A549 (cell line): ENCODE measurements around the gene LIN7A. TPM values are rescaled to one million over a fixed set of nuclear protein-coding genes. Genes with fewer than 3 reads are reported as not detected.

ENCODE experiments used
- ATAC-seq, 2 experiments: fragments of 200-7000 bp in 1 of 2; fragments of >200 bp in 1 of 2; cut with Nextera tagmentation in 1 of 2; cut with Tn5 transposase in 1 of 2; 3 replicates each; pipeline versions ENCODE4 v1.8.0 to v1.9.1; 2018 to 2020; ENCODE audit warnings: mild to moderate bottlenecking in 1 of 2, moderate library complexity in 1 of 2
- CTCF ChIA-PET: fragments of 300-600 bp; sonication (Branson Sonifier 250); formaldehyde crosslinking; extraction: SDS; loops from one replicate; lab custom pipeline; 2021; ENCODE audit warnings: antibody characterized with exemption, inconsistent platforms; lab: Yijun Ruan, JAX
- POLR2A ChIA-PET: fragments of 350-600 bp; formaldehyde crosslinking; extraction: SDS; loops from one replicate; lab custom pipeline; 2021; ENCODE audit warnings: antibody characterized with exemption, inconsistent platforms; lab: Yijun Ruan, JAX
- DNase-seq, 2 experiments: peaks; one replicate each; pipeline versions ENCODE4 v3.0.0 to v3.0.0-alpha.2; 2011 to 2016; ENCODE audit warnings: low read depth in 1 of 2, low spot score in 1 of 2
- FAIRE-seq: peaks from 2 replicates; lab custom pipeline; 2011; peaks lifted over from hg19 to GRCh38; lab: Jason Lieb, UNC
- H3K27ac ChIP-seq, 2 experiments: fragments of >200 bp; sonication (Bioruptor Twin); formaldehyde crosslinking; 3 replicates each; pipeline ENCODE4 v1.5.1; 2016 to 2017
- H3K4me1 ChIP-seq: fragments of >200 bp; sonication (Bioruptor Twin); formaldehyde crosslinking; 3 replicates; pipeline ENCODE4 v1.6.1; 2016
- H3K4me2 ChIP-seq: fragments of >200 bp; sonication (Bioruptor Twin); formaldehyde crosslinking; 3 replicates; pipeline ENCODE4 v1.6.1; 2016
- H3K4me3 ChIP-seq: fragments of >200 bp; sonication (Bioruptor Twin); formaldehyde crosslinking; 3 replicates; pipeline ENCODE4 v1.5.1; 2016
- H3K9me3 ChIP-seq: fragments of >200 bp; sonication (Bioruptor Twin); formaldehyde crosslinking; 3 replicates; pipeline ENCODE4 v1.6.1; 2016
- CBX2 ChIP-seq: fragments of 200-600 bp; sonication (generic); IDR thresholded peaks from 2 replicates; pipeline ENCODE4 v1.6.1; 2016; ENCODE audit warnings: low read depth, mild to moderate bottlenecking, borderline replicate concordance
- CBX8 ChIP-seq: fragments of 200-600 bp; sonication (generic); IDR thresholded peaks from 2 replicates; pipeline ENCODE4 v1.6.1; 2016
- E2F6 ChIP-seq: IDR thresholded peaks from 2 replicates; pipeline ENCODE4 v1.6.1; 2012; ENCODE audit warnings: low read depth, borderline replicate concordance
- EHMT2 ChIP-seq: fragments of 200-600 bp; sonication (generic); IDR thresholded peaks from 2 replicates; pipeline ENCODE4 v1.6.1; 2016; ENCODE audit warnings: antibody characterized with exemption, low read depth, mild to moderate bottlenecking, moderate library complexity
- GATA3 ChIP-seq: IDR thresholded peaks from 2 replicates; pipeline ENCODE4 v1.6.1; 2012; ENCODE audit warnings: borderline replicate concordance
- HDAC2 ChIP-seq: fragments of 200-600 bp; sonication (generic); IDR thresholded peaks from 2 replicates; pipeline ENCODE4 v1.6.1; 2016
- HEYL ChIP-seq: fragments of 250-450 bp; sonication (Bioruptor Pico); IDR thresholded peaks from 2 replicates; pipeline ENCODE4 v1.8.0; 2021; ENCODE audit warnings: mild to moderate bottlenecking, moderate library complexity
- JUN ChIP-seq, 2 experiments: fragments of >200 bp; sonication (Bioruptor Twin); formaldehyde crosslinking; IDR thresholded peaks; 2 replicates in 1 of 2; 3 replicates in 1 of 2; pipeline ENCODE4 v1.6.1; 2016 to 2017
- JUNB ChIP-seq: fragments of >200 bp; sonication (Bioruptor Twin); formaldehyde crosslinking; IDR thresholded peaks from 2 replicates; pipeline ENCODE4 v1.6.1; 2016
- KDM1A ChIP-seq: fragments of 200-600 bp; sonication (generic); IDR thresholded peaks from 2 replicates; pipeline ENCODE4 v1.6.1; 2016; ENCODE audit warnings: low read depth, mild to moderate bottlenecking
- MAFK ChIP-seq: fragments of 450-650 bp; IDR thresholded peaks from 2 replicates; pipeline ENCODE4 v1.6.1; 2014; ENCODE audit not compliant: partially characterized antibody
- RAD21 ChIP-seq, 2 experiments: fragments of >200 bp in 1 of 2; sonication (Bioruptor Twin) in 1 of 2; formaldehyde crosslinking in 1 of 2; IDR thresholded peaks in 1 of 2; conservative IDR thresholded peaks in 1 of 2; 2 replicates in 1 of 2; 3 replicates in 1 of 2; pipeline ENCODE4 v1.6.1; 2012 to 2018; ENCODE audit warnings: inconsistent platforms in 1 of 2
- RCOR1 ChIP-seq: fragments of 150-350 bp; IDR thresholded peaks from 2 replicates; pipeline ENCODE4 v1.6.1; 2014; ENCODE audit warnings: antibody characterized with exemption, low read length, low read depth
- REST ChIP-seq: fragments of 200-600 bp; sonication (generic); IDR thresholded peaks from 2 replicates; pipeline ENCODE4 v1.6.1; 2016; ENCODE audit warnings: antibody characterized with exemption, mild to moderate bottlenecking, moderate library complexity
- RFX5 ChIP-seq: fragments of 450-650 bp; IDR thresholded peaks from 2 replicates; pipeline ENCODE4 v1.7.1; 2014; ENCODE audit warnings: antibody characterized with exemption, mild to moderate bottlenecking, moderate library complexity
- RNF2 ChIP-seq: fragments of 200-600 bp; sonication (generic); IDR thresholded peaks from 2 replicates; pipeline ENCODE4 v1.6.1; 2016; ENCODE audit warnings: low read depth, mild to moderate bottlenecking, antibody characterized with exemption, moderate library complexity, borderline replicate concordance
- TFCP2L1 ChIP-seq: fragments of 250-450 bp; sonication (Bioruptor Pico); IDR thresholded peaks from 2 replicates; pipeline ENCODE4 v1.5.0; 2021; ENCODE audit warnings: mild to moderate bottlenecking
- USF2 ChIP-seq: fragments of 450-650 bp; IDR thresholded peaks from 2 replicates; pipeline ENCODE4 v1.6.1; 2014; ENCODE audit warnings: antibody characterized with exemption
- WGBS: methylation state at CpG from one replicate; pipeline ENCODE4 v1.1.6; 2017; ENCODE audit errors: missing lambda C conversion rate; 5-methylcytosine and 5-hydroxymethylcytosine counted together
- polyA plus RNA-seq, 4 experiments: library from polyadenylated mRNA; depleted of rRNA in 3 of 4; stranded (reverse); fragments of >200 nt; fragmentation: RNase III in 1 of 4; extraction: RNeasy Plus Mini Kit Qiagen cat#74134 plus additional on column Dnase treatment in 1 of 4; gene quantifications; 2 replicates in 3 of 4; 3 replicates in 1 of 4; pipeline ENCODE4 v1.2.3, GENCODE V29; 2011 to 2017
- TF ChIP-seq, protein P1 (sequence below): fragments of 250-450 bp; sonication (Bioruptor Pico); IDR thresholded peaks from 2 replicates; pipeline ENCODE4 v1.5.0; 2021; ENCODE audit warnings: mild to moderate bottlenecking, moderate library complexity, borderline replicate concordance

Gene LIN7A
- polyA plus RNA-seq, 2 of the 4 experiments (the other 2 are of a cell fraction): 0.23 to 2.6 TPM

- no peak for FAIRE-seq
- DNase-seq: no peak
- Histone ChIP-seq H3K4me1 (no peaks in the 10 kb centered on the region), H3K4me3 (no peak overlapping the region), H3K9me3 (no peaks in the 10 kb centered on the region), H3K27ac (no peak overlapping the region), H3K4me2 (no peak overlapping the region)
- ATAC-seq: no peak
- ChIA-PET CTCF (no interaction called here), POLR2A (no interaction called here)
- TF ChIP-seq TFCP2L1 (no peak), KDM1A (no peak), HDAC2 (no peak), GATA3 (no peak), MAFK (no peak), E2F6 (no peak), HEYL (no peak), RNF2 (no peak), RCOR1 (no peak)
- 23% methylated on average over 6 of the region's 6 CpGs for WGBS
Measured at GRCh38 chr12:80979816-80980215, 42.1 kb upstream of the LIN7A start.

DNA sequence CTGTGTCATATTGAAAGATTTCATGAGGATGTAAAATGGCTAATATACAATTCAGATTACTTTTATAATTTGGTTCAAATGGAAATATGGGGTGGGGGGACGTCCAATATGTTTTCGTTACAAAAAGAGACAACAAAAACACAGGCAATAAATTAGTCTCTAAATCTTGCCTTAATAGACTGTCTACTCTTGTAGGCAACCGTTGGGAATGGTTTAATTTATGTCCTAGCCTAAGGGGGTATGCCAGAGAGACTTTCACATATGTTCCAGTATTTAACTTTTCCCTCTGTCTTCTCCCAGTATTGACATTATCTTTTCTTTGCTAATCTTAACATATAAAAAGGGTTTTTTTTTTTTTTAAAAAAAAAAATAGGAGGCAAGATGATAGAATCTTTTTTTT is 41.5 kb upstream of the LIN7A start:
- 6% methylated on average over 3 of the region's 3 CpGs for WGBS
- POLR2A ChIA-PET: no interaction called here
- no peak for TF ChIP-seq KDM1A
- TF ChIP-seq, protein P1, sequence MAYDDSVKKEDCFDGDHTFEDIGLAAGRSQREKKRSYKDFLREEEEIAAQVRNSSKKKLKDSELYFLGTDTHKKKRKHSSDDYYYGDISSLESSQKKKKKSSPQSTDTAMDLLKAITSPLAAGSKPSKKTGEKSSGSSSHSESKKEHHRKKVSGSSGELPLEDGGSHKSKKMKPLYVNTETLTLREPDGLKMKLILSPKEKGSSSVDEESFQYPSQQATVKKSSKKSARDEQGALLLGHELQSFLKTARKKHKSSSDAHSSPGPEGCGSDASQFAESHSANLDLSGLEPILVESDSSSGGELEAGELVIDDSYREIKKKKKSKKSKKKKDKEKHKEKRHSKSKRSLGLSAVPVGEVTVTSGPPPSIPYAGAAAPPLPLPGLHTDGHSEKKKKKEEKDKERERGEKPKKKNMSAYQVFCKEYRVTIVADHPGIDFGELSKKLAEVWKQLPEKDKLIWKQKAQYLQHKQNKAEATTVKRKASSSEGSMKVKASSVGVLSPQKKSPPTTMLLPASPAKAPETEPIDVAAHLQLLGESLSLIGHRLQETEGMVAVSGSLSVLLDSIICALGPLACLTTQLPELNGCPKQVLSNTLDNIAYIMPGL (CRISPR knock-in tag): no peak
- no peak for TF ChIP-seq HDAC2
- TF ChIP-seq CBX8: no peak
- TF ChIP-seq JUN (IDR thresholded peaks at IDR 0.05): no peak
- no peak for TF ChIP-seq EHMT2
- TF ChIP-seq JUNB: no peak
- no peak for TF ChIP-seq CBX2
- no peak for TF ChIP-seq RFX5
- TF ChIP-seq E2F6: no peak
- no peak for TF ChIP-seq TFCP2L1
- no peak for TF ChIP-seq RAD21 (conservative IDR thresholded peaks at IDR 0.05 in 1 of 2, IDR thresholded peaks at IDR 0.05 in 1 of 2)
- no peak for TF ChIP-seq REST
- no peak for TF ChIP-seq USF2

More for the DNA sequence above, 41.5 kb upstream of the LIN7A start:
- DNase-seq (no peak), ATAC-seq (no peak), FAIRE-seq (no peak)
- Histone ChIP-seq H3K4me1 (no peaks in the 10 kb centered on the region), H3K9me3 (no peaks in the 10 kb centered on the region), H3K4me2 (no peak overlapping the region), H3K4me3 (no peak overlapping the region), H3K27ac (no peak overlapping the region)
- CTCF ChIA-PET: no interaction called here
